ENCODE measurements around the gene NANOS3.

The NANOS3 gene

GRCh38 chr19:13838435-13839129, 38.4 kb upstream of the NANOS3 start:
- H3K27ac ChIP-seq (ENCODE audit: low read length), result no peak overlapping the region
- H3K27me3 ChIP-seq (ENCODE audit: control insufficient read depth, insufficient read depth, low read length), result no peaks in the 10 kb centered on the region
- H3K4me3 ChIP-seq (ENCODE audit: low read length), result no peak overlapping the region
- H3K9me3 ChIP-seq (ENCODE audit: control insufficient read depth, insufficient read depth, low read length), result no peaks in the 10 kb centered on the region
- no CpG with 5 or more reads among the region's 18 CpGs for WGBS (ENCODE audit: insufficient coverage, insufficient read length)
- DNase-seq (ENCODE audit: low read depth, low spot score), result no peak
- peaks cover 11% of the 10 kb centered on the region for H3K4me1 ChIP-seq (ENCODE audit: control insufficient read depth, insufficient read depth, low read length)
- H3K36me3 ChIP-seq (ENCODE audit: control insufficient read depth, insufficient read depth, low read length), result no peaks in the 10 kb centered on the region

GRCh38 chr19:13839130-13839937, 37.6 kb upstream of the NANOS3 start:
- no CpG with 5 or more reads among the region's 36 CpGs for WGBS (ENCODE audit: insufficient coverage, insufficient read length)
- H3K4me1 ChIP-seq (ENCODE audit: control insufficient read depth, insufficient read depth, low read length), result peaks cover 9% of the 10 kb centered on the region
- no peak for DNase-seq (ENCODE audit: low read depth, low spot score)
- no peaks in the 10 kb centered on the region for H3K9me3 ChIP-seq (ENCODE audit: control insufficient read depth, insufficient read depth, low read length)
- no peak overlapping the region for H3K27ac ChIP-seq (ENCODE audit: low read length)
- no peak overlapping the region for H3K4me3 ChIP-seq (ENCODE audit: low read length)
- no peaks in the 10 kb centered on the region for H3K27me3 ChIP-seq (ENCODE audit: control insufficient read depth, insufficient read depth, low read length)
- H3K36me3 ChIP-seq (ENCODE audit: control insufficient read depth, insufficient read depth, low read length), result no peaks in the 10 kb centered on the region

GRCh38 chr19:13839938-13840304, 37.0 kb upstream of the NANOS3 start:
- DNase-seq (ENCODE audit: low read depth, low spot score), result no peak
- no peaks in the 10 kb centered on the region for H3K27me3 ChIP-seq (ENCODE audit: control insufficient read depth, insufficient read depth, low read length)
- H3K27ac ChIP-seq (ENCODE audit: low read length), result no peak overlapping the region
- peaks cover 11% of the 10 kb centered on the region for H3K4me1 ChIP-seq (ENCODE audit: control insufficient read depth, insufficient read depth, low read length)
- H3K4me3 ChIP-seq (ENCODE audit: low read length), result no peak overlapping the region
- no CpG with 5 or more reads among the region's 6 CpGs for WGBS (ENCODE audit: insufficient coverage, insufficient read length)
- H3K36me3 ChIP-seq (ENCODE audit: control insufficient read depth, insufficient read depth, low read length), result no peaks in the 10 kb centered on the region
- H3K9me3 ChIP-seq (ENCODE audit: control insufficient read depth, insufficient read depth, low read length), result no peaks in the 10 kb centered on the region

GRCh38 chr19:13840305-13841085, 36.4 kb upstream of the NANOS3 start:
- no CpG with 5 or more reads among the region's 23 CpGs for WGBS (ENCODE audit: insufficient coverage, insufficient read length)
- DNase-seq (ENCODE audit: low read depth, low spot score), result no peak
- no peaks in the 10 kb centered on the region for H3K27me3 ChIP-seq (ENCODE audit: control insufficient read depth, insufficient read depth, low read length)
- H3K4me3 ChIP-seq (ENCODE audit: low read length), result no peak overlapping the region
- no peak overlapping the region for H3K27ac ChIP-seq (ENCODE audit: low read length)
- H3K4me1 ChIP-seq (ENCODE audit: control insufficient read depth, insufficient read depth, low read length), result peaks cover 11% of the 10 kb centered on the region
- no peaks in the 10 kb centered on the region for H3K36me3 ChIP-seq (ENCODE audit: control insufficient read depth, insufficient read depth, low read length)
- H3K9me3 ChIP-seq (ENCODE audit: control insufficient read depth, insufficient read depth, low read length), result no peaks in the 10 kb centered on the region

- Histone ChIP-seq H3K9me3 (ENCODE audit: control insufficient read depth, insufficient read depth, low read length) (no peaks in the 10 kb centered on the region), H3K27ac (ENCODE audit: low read length) (no peak overlapping the region), H3K36me3 (ENCODE audit: control insufficient read depth, insufficient read depth, low read length) (no peaks in the 10 kb centered on the region), H3K4me1 (ENCODE audit: control insufficient read depth, insufficient read depth, low read length) (peaks cover 13% of the 10 kb centered on the region), H3K4me3 (ENCODE audit: low read length) (no peak overlapping the region; the same call in 1 of the 2 replicates), H3K27me3 (ENCODE audit: control insufficient read depth, insufficient read depth, low read length) (no peaks in the 10 kb centered on the region)
- no peak for DNase-seq (ENCODE audit: low read depth, low spot score)
- no CpG with 5 or more reads among the region's 26 CpGs for WGBS (ENCODE audit: insufficient coverage, insufficient read length)
These were observed 35.6 kb upstream of the NANOS3 start for GRCh38 chr19:13841086-13841961.

- Histone ChIP-seq H3K9me3 (ENCODE audit: control insufficient read depth, insufficient read depth, low read length) (no peaks in the 10 kb centered on the region), H3K4me3 (ENCODE audit: low read length) (peak overlapping the region; percentile 84; the same call in 1 of the 2 replicates), H3K4me1 (ENCODE audit: control insufficient read depth, insufficient read depth, low read length) (peaks cover 14% of the 10 kb centered on the region), H3K36me3 (ENCODE audit: control insufficient read depth, insufficient read depth, low read length) (no peaks in the 10 kb centered on the region), H3K27ac (ENCODE audit: low read length) (no peak overlapping the region), H3K27me3 (ENCODE audit: control insufficient read depth, insufficient read depth, low read length) (no peaks in the 10 kb centered on the region)
- no peak for DNase-seq (ENCODE audit: low read depth, low spot score)
- WGBS (ENCODE audit: insufficient coverage, insufficient read length), result no CpG with 5 or more reads among the region's 11 CpGs
These were observed 35.0 kb upstream of the NANOS3 start for GRCh38 chr19:13841962-13842290.

GRCh38 chr19:13842291-13843103, 34.4 kb upstream of the NANOS3 start:
- WGBS (ENCODE audit: insufficient coverage, insufficient read length), result no CpG with 5 or more reads among the region's 95 CpGs
- H3K27ac ChIP-seq (ENCODE audit: low read length), result no peak overlapping the region
- peak overlapping the region; percentile 84 for H3K4me3 ChIP-seq (ENCODE audit: low read length)
- no peaks in the 10 kb centered on the region for H3K36me3 ChIP-seq (ENCODE audit: control insufficient read depth, insufficient read depth, low read length)
- H3K9me3 ChIP-seq (ENCODE audit: control insufficient read depth, insufficient read depth, low read length), result no peaks in the 10 kb centered on the region
- no peak for DNase-seq (ENCODE audit: low read depth, low spot score)
- H3K27me3 ChIP-seq (ENCODE audit: control insufficient read depth, insufficient read depth, low read length), result no peaks in the 10 kb centered on the region
- H3K4me1 ChIP-seq (ENCODE audit: control insufficient read depth, insufficient read depth, low read length), result peaks cover 14% of the 10 kb centered on the region

GRCh38 chr19:13843104-13843921, 33.6 kb upstream of the NANOS3 start:
- Histone ChIP-seq H3K4me3 (ENCODE audit: low read length) (peak overlapping the region; percentile 84; the same call in 1 of the 2 replicates), H3K36me3 (ENCODE audit: control insufficient read depth, insufficient read depth, low read length) (no peaks in the 10 kb centered on the region), H3K9me3 (ENCODE audit: control insufficient read depth, insufficient read depth, low read length) (no peaks in the 10 kb centered on the region), H3K4me1 (ENCODE audit: control insufficient read depth, insufficient read depth, low read length) (peaks cover 14% of the 10 kb centered on the region), H3K27me3 (ENCODE audit: control insufficient read depth, insufficient read depth, low read length) (no peaks in the 10 kb centered on the region), H3K27ac (ENCODE audit: low read length) (no peak overlapping the region)
- no CpG with 5 or more reads among the region's 24 CpGs for WGBS (ENCODE audit: insufficient coverage, insufficient read length)
- DNase-seq (ENCODE audit: low read depth, low spot score), result no peak

DNA sequence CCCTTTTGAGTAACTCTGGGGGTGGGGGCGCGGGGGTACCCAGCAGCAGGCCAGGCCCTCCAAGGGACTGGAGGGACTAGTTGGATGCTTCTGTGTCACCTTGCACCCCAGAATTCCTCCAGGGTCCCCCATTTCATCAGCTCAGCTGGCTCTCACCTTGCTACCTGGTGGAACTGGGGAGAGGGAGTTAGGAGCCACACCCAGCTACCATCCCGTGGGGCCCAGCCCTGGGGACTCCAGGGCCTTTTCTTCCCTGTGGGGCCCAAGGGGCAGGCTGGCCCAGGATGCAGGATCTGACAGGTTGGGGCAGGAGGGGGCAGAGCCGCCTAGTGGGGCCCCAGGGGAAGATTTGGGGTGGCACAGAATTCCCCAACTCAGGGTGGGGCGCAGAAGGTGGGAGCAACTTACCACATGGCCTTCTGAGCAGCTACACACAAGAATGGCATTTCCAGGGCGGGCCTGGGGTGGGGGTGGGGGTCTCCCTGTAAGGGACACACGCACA, 32.8 kb upstream of the NANOS3 start:
- H3K4me3 ChIP-seq (ENCODE audit: low read length), result no peak overlapping the region
- no peak for DNase-seq (ENCODE audit: low read depth, low spot score)
- no peak overlapping the region for H3K27ac ChIP-seq (ENCODE audit: low read length)
- H3K36me3 ChIP-seq (ENCODE audit: control insufficient read depth, insufficient read depth, low read length), result no peaks in the 10 kb centered on the region
- H3K27me3 ChIP-seq (ENCODE audit: control insufficient read depth, insufficient read depth, low read length), result no peaks in the 10 kb centered on the region
- no peaks in the 10 kb centered on the region for H3K9me3 ChIP-seq (ENCODE audit: control insufficient read depth, insufficient read depth, low read length)
- peaks cover 14% of the 10 kb centered on the region for H3K4me1 ChIP-seq (ENCODE audit: control insufficient read depth, insufficient read depth, low read length)
- WGBS (ENCODE audit: insufficient coverage, insufficient read length), result no CpG with 5 or more reads among the region's 7 CpGs
